ENCODE results near the gene RPS6KA4.

RPS6KA4 gene

GRCh38 chr11:64379817-64380709, 21.1 kb downstream of the RPS6KA4 start:
- peak overlapping the region; percentile 38 for H3K27ac ChIP-seq (replicated peaks; ENCODE audit: low read length)
- WGBS, 2 donors (ENCODE audit: extremely low coverage in 2 of 2, insufficient read length in 2 of 2, insufficient replicate concordance in 1 of 2) = 100% methylated on average over 4 to 12 of the region's 35 CpGs

GRCh38 chr11:64381350-64381749, 22.4 kb downstream of the RPS6KA4 start:
- no peak overlapping the region for H3K23ac ChIP-seq (ENCODE audit: low read depth, low read length, poor library complexity)
- no peak overlapping the region for H3K27ac ChIP-seq (replicated peaks; ENCODE audit: low read length)
- no peak overlapping the region for H2BK5ac ChIP-seq (ENCODE audit: low read length)
- no peak overlapping the region for H4K8ac ChIP-seq (ENCODE audit: low read depth, low read length)
- peaks cover 0 to 5% of the 10 kb centered on the region in 2 donors for H3K36me3 ChIP-seq (replicated peaks in 1 of 2; ENCODE audit: control insufficient read depth in 2 of 2, insufficient read depth in 2 of 2, low read length in 2 of 2)
- H3K4me3 ChIP-seq (ENCODE audit: low read length in 2 of 2) = no peak overlapping the region
- no peak overlapping the region for H2AFZ ChIP-seq (ENCODE audit: low read length)
- no peak overlapping the region for H2BK120ac ChIP-seq (ENCODE audit: low read depth, low read length)
- no peaks in the 10 kb centered on the region for H3K79me1 ChIP-seq (ENCODE audit: low read depth, low read length)
- H2BK12ac ChIP-seq (ENCODE audit: low read length) = no peak overlapping the region
- H3K9me3 ChIP-seq (replicated peaks in 1 of 2; ENCODE audit: control insufficient read depth in 2 of 2, insufficient read depth in 1 of 2, low read depth in 1 of 2, low read length in 2 of 2) = peaks cover 0 to 7% of the 10 kb centered on the region in 2 donors
- no peak overlapping the region for H3K4ac ChIP-seq (ENCODE audit: low read length)
- no peak overlapping the region for H2BK15ac ChIP-seq (ENCODE audit: low read length)
- H3K4me1 ChIP-seq (ENCODE audit: control insufficient read depth in 2 of 2, insufficient read depth in 1 of 2, low read depth in 1 of 2, low read length in 2 of 2) = peaks cover 0 to 15% of the 10 kb centered on the region in 2 donors
- H3K18ac ChIP-seq (ENCODE audit: low read length) = no peak overlapping the region
- no peak overlapping the region for H2AK5ac ChIP-seq (ENCODE audit: low read depth, low read length)
- no CpG with 5 or more reads among the region's 6 CpGs for WGBS, 2 donors (ENCODE audit: extremely low coverage in 2 of 2, insufficient read length in 2 of 2, insufficient replicate concordance in 1 of 2)
- H3K27me3 ChIP-seq (ENCODE audit: control insufficient read depth in 3 of 3, insufficient read depth in 3 of 3, low read depth in 1 of 3, low read length in 3 of 3) = peaks cover 0 to 36% (median 3%) of the 10 kb centered on the region in 3 experiments
- H3K9ac ChIP-seq (ENCODE audit: low read depth, low read length, poor library complexity) = no peak overlapping the region
- no peak for DNase-seq (ENCODE audit: low spot score)
- H4K91ac ChIP-seq (ENCODE audit: low read depth, low read length, poor library complexity) = no peak overlapping the region
- H3K4me2 ChIP-seq (ENCODE audit: insufficient read depth, low read length, poor library complexity, severe bottlenecking) = no peak overlapping the region
- H3K14ac ChIP-seq (ENCODE audit: low read length) = no peak overlapping the region

More at GRCh38 chr11:64379817-64380709, 21.1 kb downstream of the RPS6KA4 start:
- Histone ChIP-seq H2AK5ac (ENCODE audit: low read depth, low read length) (peak overlapping the region; percentile 85), H4K91ac (ENCODE audit: low read depth, low read length, poor library complexity) (no peak overlapping the region), H3K27me3 (ENCODE audit: control insufficient read depth in 3 of 3, insufficient read depth in 3 of 3, low read depth in 1 of 3, low read length in 3 of 3) (peaks cover 0 to 23% (median 3%) of the 10 kb centered on the region in 3 experiments), H4K8ac (ENCODE audit: low read depth, low read length) (peak overlapping the region; percentile 54), H3K79me1 (ENCODE audit: low read depth, low read length) (no peaks in the 10 kb centered on the region), H2BK12ac (ENCODE audit: low read length) (no peak overlapping the region), H2BK15ac (ENCODE audit: low read length) (peak overlapping the region; percentile 71), H3K4ac (ENCODE audit: low read length) (peak overlapping the region; percentile 5), H3K9me3 (replicated peaks in 1 of 2; ENCODE audit: control insufficient read depth in 2 of 2, insufficient read depth in 1 of 2, low read depth in 1 of 2, low read length in 2 of 2) (peaks cover 0 to 7% of the 10 kb centered on the region in 2 donors), H2BK120ac (ENCODE audit: low read depth, low read length) (no peak overlapping the region), H3K14ac (ENCODE audit: low read length) (peak overlapping the region; percentile 59), H3K18ac (ENCODE audit: low read length) (peak overlapping the region; percentile 3), H3K4me2 (ENCODE audit: insufficient read depth, low read length, poor library complexity, severe bottlenecking) (no peak overlapping the region), H2BK5ac (ENCODE audit: low read length) (peak overlapping the region; percentile 75), H3K9ac (ENCODE audit: low read depth, low read length, poor library complexity) (peak overlapping the region; percentile 53), H3K4me3 (ENCODE audit: low read length in 2 of 2) (peak overlapping the region in 1 of 2 donors; percentile 64), H3K23ac (ENCODE audit: low read depth, low read length, poor library complexity) (peak overlapping the region; percentile 62), H3K4me1 (ENCODE audit: control insufficient read depth in 2 of 2, insufficient read depth in 1 of 2, low read depth in 1 of 2, low read length in 2 of 2) (peaks cover 0 to 15% of the 10 kb centered on the region in 2 donors), H2AFZ (ENCODE audit: low read length) (peak overlapping the region; percentile 66), H3K36me3 (replicated peaks in 1 of 2; ENCODE audit: control insufficient read depth in 2 of 2, insufficient read depth in 2 of 2, low read length in 2 of 2) (peaks cover 0 to 5% of the 10 kb centered on the region in 2 donors)
- DNase-seq (ENCODE audit: low spot score) = no peak

GRCh38 chr11:64382047-64382446, 23.1 kb downstream of the RPS6KA4 start:
- Histone ChIP-seq H3K23ac (ENCODE audit: low read depth, low read length, poor library complexity) (peak overlapping the region; percentile 34), H2BK120ac (ENCODE audit: low read depth, low read length) (peak overlapping the region; percentile 87), H3K4ac (ENCODE audit: low read length) (no peak overlapping the region), H3K4me1 (ENCODE audit: control insufficient read depth in 2 of 2, insufficient read depth in 1 of 2, low read depth in 1 of 2, low read length in 2 of 2) (peaks cover 0 to 15% of the 10 kb centered on the region in 2 donors), H4K91ac (ENCODE audit: low read depth, low read length, poor library complexity) (no peak overlapping the region), H3K79me1 (ENCODE audit: low read depth, low read length) (no peaks in the 10 kb centered on the region), H2AFZ (ENCODE audit: low read length) (no peak overlapping the region), H3K9me3 (replicated peaks in 1 of 2; ENCODE audit: control insufficient read depth in 2 of 2, insufficient read depth in 1 of 2, low read depth in 1 of 2, low read length in 2 of 2) (peaks cover 0 to 7% of the 10 kb centered on the region in 2 donors), H4K8ac (ENCODE audit: low read depth, low read length) (no peak overlapping the region), H2AK5ac (ENCODE audit: low read depth, low read length) (peak overlapping the region; percentile 40), H3K36me3 (replicated peaks in 1 of 2; ENCODE audit: control insufficient read depth in 2 of 2, insufficient read depth in 2 of 2, low read length in 2 of 2) (peaks cover 0 to 5% of the 10 kb centered on the region in 2 donors), H3K18ac (ENCODE audit: low read length) (peak overlapping the region; percentile 85), H3K14ac (ENCODE audit: low read length) (no peak overlapping the region), H3K4me3 (ENCODE audit: low read length in 2 of 2) (no peak overlapping the region), H2BK5ac (ENCODE audit: low read length) (peak overlapping the region; percentile 48), H2BK12ac (ENCODE audit: low read length) (no peak overlapping the region), H3K9ac (ENCODE audit: low read depth, low read length, poor library complexity) (no peak overlapping the region), H3K27ac (replicated peaks; ENCODE audit: low read length) (no peak overlapping the region), H2BK15ac (ENCODE audit: low read length) (no peak overlapping the region), H3K4me2 (ENCODE audit: insufficient read depth, low read length, poor library complexity, severe bottlenecking) (no peak overlapping the region), H3K27me3 (ENCODE audit: control insufficient read depth in 3 of 3, insufficient read depth in 3 of 3, low read depth in 1 of 3, low read length in 3 of 3) (peaks cover 0 to 38% (median 3%) of the 10 kb centered on the region in 3 experiments)
- no peak for DNase-seq (ENCODE audit: low spot score)
- WGBS, 2 donors (ENCODE audit: extremely low coverage in 2 of 2, insufficient read length in 2 of 2, insufficient replicate concordance in 1 of 2) = no CpG with 5 or more reads among the region's 6 CpGs

GRCh38 chr11:64382586-64382985, 23.6 kb downstream of the RPS6KA4 start:
- WGBS, 2 donors (ENCODE audit: extremely low coverage in 2 of 2, insufficient read length in 2 of 2, insufficient replicate concordance in 1 of 2) = no CpG with 5 or more reads among the region's 8 CpGs

More at GRCh38 chr11:64382586-64382985, 23.6 kb downstream of the RPS6KA4 start:
- peak overlapping the region; percentile 57 for H2AK5ac ChIP-seq (ENCODE audit: low read depth, low read length)
- H2AFZ ChIP-seq (ENCODE audit: low read length) = peak overlapping the region; percentile 3
- peak overlapping the region; percentile 85 for H3K18ac ChIP-seq (ENCODE audit: low read length)
- H2BK120ac ChIP-seq (ENCODE audit: low read depth, low read length) = peak overlapping the region; percentile 87
- no peak for DNase-seq (ENCODE audit: low spot score)
- H3K23ac ChIP-seq (ENCODE audit: low read depth, low read length, poor library complexity) = peak overlapping the region; percentile 34
- H2BK15ac ChIP-seq (ENCODE audit: low read length) = no peak overlapping the region
- peaks cover 0 to 38% (median 3%) of the 10 kb centered on the region in 3 experiments for H3K27me3 ChIP-seq (ENCODE audit: control insufficient read depth in 3 of 3, insufficient read depth in 3 of 3, low read depth in 1 of 3, low read length in 3 of 3)
- H3K9me3 ChIP-seq (replicated peaks in 1 of 2; ENCODE audit: control insufficient read depth in 2 of 2, insufficient read depth in 1 of 2, low read depth in 1 of 2, low read length in 2 of 2) = peaks cover 0 to 7% of the 10 kb centered on the region in 2 donors
- peak overlapping the region; percentile 48 for H2BK5ac ChIP-seq (ENCODE audit: low read length)
- no peaks in the 10 kb centered on the region for H3K79me1 ChIP-seq (ENCODE audit: low read depth, low read length)
- H3K36me3 ChIP-seq (replicated peaks in 1 of 2; ENCODE audit: control insufficient read depth in 2 of 2, insufficient read depth in 2 of 2, low read length in 2 of 2) = peaks cover 0 to 5% of the 10 kb centered on the region in 2 donors
- H4K8ac ChIP-seq (ENCODE audit: low read depth, low read length) = no peak overlapping the region
- H3K27ac ChIP-seq (replicated peaks; ENCODE audit: low read length) = no peak overlapping the region
- no peak overlapping the region for H3K14ac ChIP-seq (ENCODE audit: low read length)
- H3K4me1 ChIP-seq (ENCODE audit: control insufficient read depth in 2 of 2, insufficient read depth in 1 of 2, low read depth in 1 of 2, low read length in 2 of 2) = peaks cover 0 to 15% of the 10 kb centered on the region in 2 donors
- no peak overlapping the region for H2BK12ac ChIP-seq (ENCODE audit: low read length)
- H3K9ac ChIP-seq (ENCODE audit: low read depth, low read length, poor library complexity) = peak overlapping the region; percentile 32
- H3K4me3 ChIP-seq (ENCODE audit: low read length in 2 of 2) = no peak overlapping the region
- H4K91ac ChIP-seq (ENCODE audit: low read depth, low read length, poor library complexity) = no peak overlapping the region
- H3K4ac ChIP-seq (ENCODE audit: low read length) = no peak overlapping the region
- no peak overlapping the region for H3K4me2 ChIP-seq (ENCODE audit: insufficient read depth, low read length, poor library complexity, severe bottlenecking)

Data from neuronal stem cell (in vitro differentiated cells).